ENCODE results near the gene EHBP1. TPM values are rescaled to one million over a fixed set of nuclear protein-coding genes. Genes with fewer than 3 reads are reported as not detected.

The EHBP1 gene
- polyA plus RNA-seq, 1 of the 3 experiments (the other 2 are of a cell fraction) = 62.7 TPM

DNA sequence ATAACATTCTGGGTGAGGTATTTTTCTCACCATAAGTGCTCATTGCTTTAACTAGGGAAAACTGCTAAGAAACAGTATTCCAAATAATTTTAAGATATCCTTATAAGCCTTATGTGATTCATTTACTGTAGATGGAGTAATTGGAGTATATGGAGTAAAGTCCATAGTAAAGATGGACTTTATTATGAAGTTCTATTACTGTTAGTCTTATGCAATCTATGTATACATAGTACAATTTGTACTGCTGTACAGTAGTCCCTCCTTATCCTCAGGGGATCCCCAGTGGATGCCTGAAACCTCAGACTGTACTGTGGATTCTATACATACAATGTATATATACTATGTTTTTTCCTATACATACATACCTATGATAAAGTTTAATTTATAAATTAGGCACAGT is 304.0 kb downstream of the EHBP1 start:
- H3K36me3 ChIP-seq (replicated peaks in 1 of 2; ENCODE audit: control insufficient read depth in 1 of 2, insufficient read depth in 2 of 2, low read length in 1 of 2) = peaks cover 19 to 58% of the 10 kb centered on the region in 2 experiments
- POLR2A ChIA-PET = no interaction called here

DNA sequence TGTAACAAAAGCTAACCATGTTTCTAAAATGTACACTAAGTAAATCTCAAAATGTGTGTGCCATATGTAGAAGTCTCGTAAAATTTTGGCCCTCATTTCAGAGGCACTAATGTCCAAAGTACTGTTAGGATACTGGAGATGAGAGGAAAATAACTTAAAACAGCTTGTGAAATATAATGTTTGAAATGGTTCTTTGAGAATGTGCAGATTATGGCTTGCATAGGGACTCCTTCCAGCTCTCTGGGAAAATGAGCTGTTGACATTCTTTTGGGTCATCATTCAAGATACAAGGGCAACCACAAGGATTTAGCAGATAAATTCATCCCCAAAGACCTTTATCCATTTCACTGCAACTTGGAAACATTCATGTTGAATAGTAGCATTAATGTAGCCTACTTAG is 307.0 kb downstream of the EHBP1 start:
- Histone ChIP-seq H3K36me3 (replicated peaks in 1 of 2; ENCODE audit: control insufficient read depth in 1 of 2, insufficient read depth in 2 of 2, low read length in 1 of 2) (peaks cover 35 to 53% of the 10 kb centered on the region in 2 experiments), H3K9me3 (no peaks in the 10 kb centered on the region), H3K79me2 (ENCODE audit: insufficient read depth) (no peaks in the 10 kb centered on the region), H3F3A (replicated peaks; ENCODE audit: insufficient read depth) (peaks cover 8% of the 10 kb centered on the region), H3K27me3 (ENCODE audit: insufficient read depth) (no peaks in the 10 kb centered on the region), H3K9ac (no peak overlapping the region), H3K9me2 (no peaks in the 10 kb centered on the region; the same call in 1 of the 2 replicates), H3K27ac (ENCODE audit: low read depth in 2 of 2, low read length in 1 of 2) (no peak overlapping the region), H3K4me3 (ENCODE audit: low read depth in 2 of 2, low read length in 1 of 2) (no peak overlapping the region), H3K4me1 (ENCODE audit: control insufficient read depth in 1 of 2, insufficient read depth in 2 of 2, low read depth in 1 of 2, low read length in 1 of 2) (no peaks in the 10 kb centered on the region), H3K4me2 (no peak overlapping the region), H2AFZ (ENCODE audit: low read depth) (no peak overlapping the region), H4K20me1 (ENCODE audit: insufficient read depth) (no peaks in the 10 kb centered on the region)
- DNase-seq = no peak
- WGBS (ENCODE audit: low lambda C conversion rate) = 94% methylated on average over 1 of the region's 1 CpG
- ChIA-PET POLR2A (no interaction called here), CTCF (interaction anchor here (1.2 to 2.4 kb wide), 5 partner anchors 9 to 476 kb away, joined by 3 to 5 read pairs (median 4); no protein-coding TSS in a partner anchor)
- TF ChIP-seq FOXJ3 (CRISPR knock-in tag; IDR thresholded peaks at IDR 0.05) (no peak), RCOR1 (IDR thresholded peaks at IDR 0.05; ENCODE audit: low read length) (no peak), RAD21 (IDR thresholded peaks at IDR 0.05; ENCODE audit: low read length) (no peak), EZH2phosphoT487 (IDR thresholded peaks at IDR 0.05; ENCODE audit: borderline replicate concordance, low read depth) (no peak), TAF1 (IDR thresholded peaks at IDR 0.05; ENCODE audit: borderline replicate concordance, low read depth, low read length) (no peak), POLR2AphosphoS5 (IDR thresholded peaks at IDR 0.05; ENCODE audit: low read depth, low read length) (no peak)
- TF ChIP-seq, protein P1, sequence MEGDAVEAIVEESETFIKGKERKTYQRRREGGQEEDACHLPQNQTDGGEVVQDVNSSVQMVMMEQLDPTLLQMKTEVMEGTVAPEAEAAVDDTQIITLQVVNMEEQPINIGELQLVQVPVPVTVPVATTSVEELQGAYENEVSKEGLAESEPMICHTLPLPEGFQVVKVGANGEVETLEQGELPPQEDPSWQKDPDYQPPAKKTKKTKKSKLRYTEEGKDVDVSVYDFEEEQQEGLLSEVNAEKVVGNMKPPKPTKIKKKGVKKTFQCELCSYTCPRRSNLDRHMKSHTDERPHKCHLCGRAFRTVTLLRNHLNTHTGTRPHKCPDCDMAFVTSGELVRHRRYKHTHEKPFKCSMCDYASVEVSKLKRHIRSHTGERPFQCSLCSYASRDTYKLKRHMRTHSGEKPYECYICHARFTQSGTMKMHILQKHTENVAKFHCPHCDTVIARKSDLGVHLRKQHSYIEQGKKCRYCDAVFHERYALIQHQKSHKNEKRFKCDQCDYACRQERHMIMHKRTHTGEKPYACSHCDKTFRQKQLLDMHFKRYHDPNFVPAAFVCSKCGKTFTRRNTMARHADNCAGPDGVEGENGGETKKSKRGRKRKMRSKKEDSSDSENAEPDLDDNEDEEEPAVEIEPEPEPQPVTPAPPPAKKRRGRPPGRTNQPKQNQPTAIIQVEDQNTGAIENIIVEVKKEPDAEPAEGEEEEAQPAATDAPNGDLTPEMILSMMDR (IDR thresholded peaks at IDR 0.05) = no peak
- TF ChIP-seq, protein P2, sequence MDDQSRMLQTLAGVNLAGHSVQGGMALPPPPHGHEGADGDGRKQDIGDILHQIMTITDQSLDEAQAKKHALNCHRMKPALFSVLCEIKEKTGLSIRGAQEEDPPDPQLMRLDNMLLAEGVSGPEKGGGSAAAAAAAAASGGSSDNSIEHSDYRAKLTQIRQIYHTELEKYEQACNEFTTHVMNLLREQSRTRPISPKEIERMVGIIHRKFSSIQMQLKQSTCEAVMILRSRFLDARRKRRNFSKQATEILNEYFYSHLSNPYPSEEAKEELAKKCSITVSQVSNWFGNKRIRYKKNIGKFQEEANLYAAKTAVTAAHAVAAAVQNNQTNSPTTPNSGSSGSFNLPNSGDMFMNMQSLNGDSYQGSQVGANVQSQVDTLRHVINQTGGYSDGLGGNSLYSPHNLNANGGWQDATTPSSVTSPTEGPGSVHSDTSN (IDR thresholded peaks at IDR 0.05) = no peak
- TF ChIP-seq, protein P3, sequence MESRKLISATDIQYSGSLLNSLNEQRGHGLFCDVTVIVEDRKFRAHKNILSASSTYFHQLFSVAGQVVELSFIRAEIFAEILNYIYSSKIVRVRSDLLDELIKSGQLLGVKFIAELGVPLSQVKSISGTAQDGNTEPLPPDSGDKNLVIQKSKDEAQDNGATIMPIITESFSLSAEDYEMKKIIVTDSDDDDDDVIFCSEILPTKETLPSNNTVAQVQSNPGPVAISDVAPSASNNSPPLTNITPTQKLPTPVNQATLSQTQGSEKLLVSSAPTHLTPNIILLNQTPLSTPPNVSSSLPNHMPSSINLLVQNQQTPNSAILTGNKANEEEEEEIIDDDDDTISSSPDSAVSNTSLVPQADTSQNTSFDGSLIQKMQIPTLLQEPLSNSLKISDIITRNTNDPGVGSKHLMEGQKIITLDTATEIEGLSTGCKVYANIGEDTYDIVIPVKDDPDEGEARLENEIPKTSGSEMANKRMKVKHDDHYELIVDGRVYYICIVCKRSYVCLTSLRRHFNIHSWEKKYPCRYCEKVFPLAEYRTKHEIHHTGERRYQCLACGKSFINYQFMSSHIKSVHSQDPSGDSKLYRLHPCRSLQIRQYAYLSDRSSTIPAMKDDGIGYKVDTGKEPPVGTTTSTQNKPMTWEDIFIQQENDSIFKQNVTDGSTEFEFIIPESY (IDR thresholded peaks at IDR 0.05; ENCODE audit: borderline replicate concordance, low read depth) = no peak

More for the DNA sequence above, 304.0 kb downstream of the EHBP1 start:
- H3K4me2 ChIP-seq = no peak overlapping the region
- H3K9me2 ChIP-seq = no peaks in the 10 kb centered on the region; the same call in 1 of the 2 replicates
- no peaks in the 10 kb centered on the region; a peak in 1 of 4 replicates for H3K4me1 ChIP-seq (ENCODE audit: control insufficient read depth in 1 of 2, insufficient read depth in 2 of 2, low read depth in 1 of 2, low read length in 1 of 2)
- H3K9ac ChIP-seq = no peak overlapping the region
- CTCF ChIA-PET = no interaction called here
- no peaks in the 10 kb centered on the region for H3K9me3 ChIP-seq
- TF ChIP-seq MXI1 (IDR thresholded peaks at IDR 0.05; ENCODE audit: low read depth, low read length) = no peak
- TF ChIP-seq YY1 (IDR thresholded peaks at IDR 0.05; ENCODE audit: low read depth) = no peak
- TF ChIP-seq RXRA (IDR thresholded peaks at IDR 0.05; ENCODE audit: borderline replicate concordance, low read depth) = no peak
- TF ChIP-seq, protein P4, sequence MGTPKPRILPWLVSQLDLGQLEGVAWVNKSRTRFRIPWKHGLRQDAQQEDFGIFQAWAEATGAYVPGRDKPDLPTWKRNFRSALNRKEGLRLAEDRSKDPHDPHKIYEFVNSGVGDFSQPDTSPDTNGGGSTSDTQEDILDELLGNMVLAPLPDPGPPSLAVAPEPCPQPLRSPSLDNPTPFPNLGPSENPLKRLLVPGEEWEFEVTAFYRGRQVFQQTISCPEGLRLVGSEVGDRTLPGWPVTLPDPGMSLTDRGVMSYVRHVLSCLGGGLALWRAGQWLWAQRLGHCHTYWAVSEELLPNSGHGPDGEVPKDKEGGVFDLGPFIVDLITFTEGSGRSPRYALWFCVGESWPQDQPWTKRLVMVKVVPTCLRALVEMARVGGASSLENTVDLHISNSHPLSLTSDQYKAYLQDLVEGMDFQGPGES (IDR thresholded peaks at IDR 0.05; ENCODE audit: low read depth, low read length) = no peak
- no peak for TF ChIP-seq RCOR1 (IDR thresholded peaks at IDR 0.05; ENCODE audit: low read length)
- TF ChIP-seq EZH2phosphoT487 (IDR thresholded peaks at IDR 0.05; ENCODE audit: borderline replicate concordance, low read depth) = no peak
- no peak for TF ChIP-seq JUND (IDR thresholded peaks at IDR 0.05)
- TF ChIP-seq TAF1 (IDR thresholded peaks at IDR 0.05; ENCODE audit: borderline replicate concordance, low read depth, low read length) = no peak
- no peak for TF ChIP-seq FOXJ3 (CRISPR knock-in tag; IDR thresholded peaks at IDR 0.05)
- TF ChIP-seq NFIC (IDR thresholded peaks at IDR 0.05; ENCODE audit: borderline replicate concordance) = no peak
- no peak for TF ChIP-seq ELF1 (IDR thresholded peaks at IDR 0.05)
- no peak for TF ChIP-seq SIN3A (IDR thresholded peaks at IDR 0.05; ENCODE audit: borderline replicate concordance, low read depth, low read length)
- TF ChIP-seq, protein P5, sequence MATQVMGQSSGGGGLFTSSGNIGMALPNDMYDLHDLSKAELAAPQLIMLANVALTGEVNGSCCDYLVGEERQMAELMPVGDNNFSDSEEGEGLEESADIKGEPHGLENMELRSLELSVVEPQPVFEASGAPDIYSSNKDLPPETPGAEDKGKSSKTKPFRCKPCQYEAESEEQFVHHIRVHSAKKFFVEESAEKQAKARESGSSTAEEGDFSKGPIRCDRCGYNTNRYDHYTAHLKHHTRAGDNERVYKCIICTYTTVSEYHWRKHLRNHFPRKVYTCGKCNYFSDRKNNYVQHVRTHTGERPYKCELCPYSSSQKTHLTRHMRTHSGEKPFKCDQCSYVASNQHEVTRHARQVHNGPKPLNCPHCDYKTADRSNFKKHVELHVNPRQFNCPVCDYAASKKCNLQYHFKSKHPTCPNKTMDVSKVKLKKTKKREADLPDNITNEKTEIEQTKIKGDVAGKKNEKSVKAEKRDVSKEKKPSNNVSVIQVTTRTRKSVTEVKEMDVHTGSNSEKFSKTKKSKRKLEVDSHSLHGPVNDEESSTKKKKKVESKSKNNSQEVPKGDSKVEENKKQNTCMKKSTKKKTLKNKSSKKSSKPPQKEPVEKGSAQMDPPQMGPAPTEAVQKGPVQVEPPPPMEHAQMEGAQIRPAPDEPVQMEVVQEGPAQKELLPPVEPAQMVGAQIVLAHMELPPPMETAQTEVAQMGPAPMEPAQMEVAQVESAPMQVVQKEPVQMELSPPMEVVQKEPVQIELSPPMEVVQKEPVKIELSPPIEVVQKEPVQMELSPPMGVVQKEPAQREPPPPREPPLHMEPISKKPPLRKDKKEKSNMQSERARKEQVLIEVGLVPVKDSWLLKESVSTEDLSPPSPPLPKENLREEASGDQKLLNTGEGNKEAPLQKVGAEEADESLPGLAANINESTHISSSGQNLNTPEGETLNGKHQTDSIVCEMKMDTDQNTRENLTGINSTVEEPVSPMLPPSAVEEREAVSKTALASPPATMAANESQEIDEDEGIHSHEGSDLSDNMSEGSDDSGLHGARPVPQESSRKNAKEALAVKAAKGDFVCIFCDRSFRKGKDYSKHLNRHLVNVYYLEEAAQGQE (IDR thresholded peaks at IDR 0.05; ENCODE audit: low read depth, low read length) = no peak
- no peaks in the 10 kb centered on the region for H3K79me2 ChIP-seq (ENCODE audit: insufficient read depth)
- H3F3A ChIP-seq (replicated peaks; ENCODE audit: insufficient read depth) = peaks cover 3% of the 10 kb centered on the region
- H3K27me3 ChIP-seq (ENCODE audit: insufficient read depth) = no peaks in the 10 kb centered on the region
- DNase-seq = no peak
- no peak overlapping the region for H2AFZ ChIP-seq (ENCODE audit: low read depth)
- no peak overlapping the region for H3K4me3 ChIP-seq (ENCODE audit: low read depth in 2 of 2, low read length in 1 of 2)
- no peaks in the 10 kb centered on the region for H4K20me1 ChIP-seq (ENCODE audit: insufficient read depth)
- H3K27ac ChIP-seq (ENCODE audit: low read depth in 2 of 2, low read length in 1 of 2) = no peak overlapping the region
